HCT116 (cell line): ENCODE results near the gene ODR4. TPM values are rescaled to one million over a fixed set of nuclear protein-coding genes. Genes with fewer than 3 reads are reported as not detected.
"Not testable (repeated sequence)": the region's sequence is repeated elsewhere in the genome, so short reads cannot be mapped to it uniquely, and the experiment has no call there.

ENCODE experiments used
- ATAC-seq: fragments of 200-7000 bp; cut with Tn5 transposase; 2 replicates; pipeline ENCODE4 v1.9.1; 2020; ENCODE audit warnings: mild to moderate bottlenecking, moderate library complexity
- BruUV-seq: library from RNA; stranded (reverse); fragments of 400-500 nt; replicated peaks from 2 replicates; lab custom pipeline; 2021; lab: Mats Ljungman, UMichigan
- CTCF ChIA-PET: fragments of 300-600 bp; sonication (Branson Sonifier 250); formaldehyde crosslinking; loops from one replicate; lab custom pipeline; 2021; ENCODE audit warnings: antibody characterized with exemption; lab: Charles Lee
- POLR2A ChIA-PET: fragments of 300-600, 350-600 bp; sonication (Branson Sonifier 250); formaldehyde crosslinking; loops from one replicate; lab custom pipeline; 2021; ENCODE audit warnings: antibody characterized with exemption; lab: Charles Lee
- RAD21 ChIA-PET, 2 experiments: fragments of 300-600 bp; sonication (Branson Sonifier 250); formaldehyde crosslinking; loops; one replicate each; lab custom pipeline; 2023; ENCODE audit warnings: low total read pairs in 2 of 2; ENCODE audit not compliant: uncharacterized antibody in 2 of 2, unreplicated experiment in 2 of 2, low non-redundant PET in 1 of 2; lab: Charles Lee
- DNase-seq: peaks from one replicate; pipeline ENCODE4 v3.0.0-alpha.2; 2010; ENCODE audit warnings: low read depth, low spot score
- H2AFZ ChIP-seq: fragments of 200-600 bp; shearing (Covaris generic), sonication (generic); 2 replicates; pipeline ENCODE4 v1.6.1; 2017; ENCODE audit warnings: low read depth, mixed run types, mixed read lengths, antibody characterized with exemption, low read length; ENCODE audit not compliant: poor library complexity, severe bottlenecking
- H3K27ac ChIP-seq: 2 replicates; pipeline ENCODE4 v1.5.1; 2012; ENCODE audit warnings: low read depth, low read length
- H3K27me3 ChIP-seq: fragments of 200-600 bp; sonication (generic); 2 replicates; pipeline ENCODE4 v1.6.1; 2016; ENCODE audit warnings: mixed run types, low read length, mixed read lengths; ENCODE audit not compliant: insufficient read depth
- H3K36me3 ChIP-seq, 2 experiments: fragments of 200-500 bp in 1 of 2; fragments of 200-600 bp in 1 of 2; sonication (Bioruptor generic) in 1 of 2; sonication (generic) in 1 of 2; 2 replicates each; pipeline versions ENCODE4 v1.5.1 to v1.6.1; 2014 to 2016; ENCODE audit warnings: low read length in 2 of 2, inconsistent platforms in 1 of 2, mixed read lengths in 1 of 2, mixed run types in 1 of 2; ENCODE audit not compliant: insufficient read depth in 2 of 2, control insufficient read depth in 1 of 2
- H3K4me1 ChIP-seq, 2 experiments: fragments of 200-600 bp in 1 of 2; sonication (generic) in 1 of 2; 2 replicates each; pipeline versions ENCODE4 v1.5.1 to v1.6.1; 2012 to 2017; ENCODE audit warnings: low read length in 2 of 2, inconsistent platforms in 1 of 2, mild to moderate bottlenecking in 1 of 2, mixed read lengths in 1 of 2, mixed run types in 1 of 2, moderate library complexity in 1 of 2; ENCODE audit not compliant: insufficient read depth in 2 of 2, control insufficient read depth in 1 of 2
- H3K4me2 ChIP-seq: fragments of 200-600 bp; sonication (generic); 2 replicates; pipeline ENCODE4 v1.6.1; 2017; ENCODE audit warnings: mixed run types, low read length, mixed read lengths
- H3K4me3 ChIP-seq, 2 experiments: fragments of 200-600 bp in 1 of 2; sonication (generic) in 1 of 2; replicated peaks in 1 of 2; 2 replicates each; pipeline ENCODE4 v1.5.1; 2011 to 2016; ENCODE audit warnings: low read length in 2 of 2, control low read depth in 1 of 2, low read depth in 1 of 2, mild to moderate bottlenecking in 1 of 2, mixed read lengths in 1 of 2, mixed run types in 1 of 2
- H3K79me2 ChIP-seq: fragments of 200-600 bp; sonication (generic); 2 replicates; pipeline ENCODE4 v1.6.1; 2017; ENCODE audit warnings: mild to moderate bottlenecking, mixed run types, low read length, moderate library complexity, mixed read lengths; ENCODE audit not compliant: insufficient read depth
- H3K9ac ChIP-seq: fragments of 200-600 bp; sonication (generic); 2 replicates; pipeline ENCODE4 v1.6.1; 2016; ENCODE audit warnings: low read length, mixed read lengths
- H3K9me2 ChIP-seq: fragments of 200-600 bp; sonication (generic), shearing (Covaris generic); 2 replicates; pipeline ENCODE4 v1.6.1; 2017; ENCODE audit warnings: mixed run types, mild to moderate bottlenecking, moderate library complexity; ENCODE audit not compliant: insufficient read depth
- H3K9me3 ChIP-seq, 2 experiments: fragments of 200-500 bp in 1 of 2; fragments of 200-600 bp in 1 of 2; sonication (Bioruptor generic) in 1 of 2; sonication (generic) in 1 of 2; 2 replicates each; pipeline ENCODE4 v1.6.1; 2014 to 2017; ENCODE audit warnings: low read length in 2 of 2, mixed read lengths in 2 of 2, inconsistent platforms in 1 of 2, low read depth in 1 of 2, mild to moderate bottlenecking in 1 of 2, mixed run types in 1 of 2, moderate library complexity in 1 of 2; ENCODE audit not compliant: control insufficient read depth in 1 of 2, insufficient read depth in 1 of 2
- H4K20me1 ChIP-seq: fragments of 200-600 bp; sonication (generic), shearing (Covaris generic); 2 replicates; pipeline ENCODE4 v1.6.1; 2017; ENCODE audit warnings: mixed run types, mild to moderate bottlenecking, moderate library complexity; ENCODE audit not compliant: insufficient read depth
- ATF3 ChIP-seq: IDR thresholded peaks from 2 replicates; pipeline ENCODE4 v1.6.1; 2012
- CBX3 ChIP-seq: IDR thresholded peaks from 2 replicates; pipeline ENCODE4 v1.6.1; 2012; ENCODE audit warnings: low read depth
- CTCF ChIP-seq, 3 experiments: fragments of 200-600 bp in 1 of 3; sonication (generic) in 1 of 3; IDR thresholded peaks in 2 of 3; conservative IDR thresholded peaks in 1 of 3; 2 replicates each; pipeline ENCODE4 v1.5.1; 2012 to 2017; ENCODE audit warnings: low read depth in 2 of 3, low read length in 2 of 3, antibody characterized with exemption in 1 of 3, borderline replicate concordance in 1 of 3, control low read depth in 1 of 3, mild to moderate bottlenecking in 1 of 3, mixed read lengths in 1 of 3, mixed run types in 1 of 3, moderate library complexity in 1 of 3; ENCODE audit not compliant: insufficient read depth in 1 of 3
- EZH2 ChIP-seq: fragments of 200-600 bp; sonication (generic); IDR thresholded peaks from 2 replicates; pipeline ENCODE4 v1.6.1; 2017; ENCODE audit warnings: antibody characterized with exemption, mixed run types
- MAX ChIP-seq: IDR thresholded peaks from 2 replicates; pipeline ENCODE4 v1.6.1; 2012
- SP1 ChIP-seq: IDR thresholded peaks from 2 replicates; pipeline ENCODE4 v1.6.1; 2012; ENCODE audit warnings: low read depth
- SRF ChIP-seq: IDR thresholded peaks from 2 replicates; pipeline ENCODE4 v1.6.1; 2012; ENCODE audit warnings: low read depth
- YY1 ChIP-seq: IDR thresholded peaks from 2 replicates; pipeline ENCODE4 v1.6.1; 2011; ENCODE audit warnings: low read length, low read depth, moderate library complexity, mild to moderate bottlenecking; ENCODE audit not compliant: insufficient replicate concordance; ENCODE audit errors: extremely low read depth
- ZBTB33 ChIP-seq: IDR thresholded peaks from 2 replicates; pipeline ENCODE4 v1.6.1; 2011; ENCODE audit warnings: mild to moderate bottlenecking, low read length, moderate library complexity; ENCODE audit not compliant: insufficient replicate concordance; ENCODE audit errors: extremely low read depth
- ZNF274 ChIP-seq: fragments of 200-500 bp; sonication (Bioruptor generic); IDR thresholded peaks from 2 replicates; pipeline ENCODE4 v1.6.1; 2014; ENCODE audit warnings: mild to moderate bottlenecking, low read depth, low read length, inconsistent platforms
- intact Hi-C: fragments of 100-400 bp; cut with micrococcal nuclease; formaldehyde crosslinking; loops from 2 replicates; pipeline ENCODE4 v1.10.0; 2022
- total RNA-seq: library from RNA; stranded (reverse); gene quantifications from one replicate; pipeline ENCODE4 v1.2.1, GENCODE V29; 2021; ENCODE audit not compliant: unreplicated experiment

Gene ODR4
- total RNA-seq, 1 experiment from 2014 or later: 18.4 TPM

- H3K79me2 ChIP-seq, H3K4me1 ChIP-seq, BruUV-seq, RAD21 ChIA-PET, H3K9me2 ChIP-seq, H3K27me3 ChIP-seq, POLR2A ChIA-PET, H4K20me1 ChIP-seq, H3K4me3 ChIP-seq, DNase-seq, H3K4me2 ChIP-seq, H3K9me3 ChIP-seq, intact Hi-C loops, ATAC-seq, H3K9ac ChIP-seq, CTCF ChIA-PET, H2AFZ ChIP-seq, H3K27ac ChIP-seq: not testable (repeated sequence)
- H3K36me3 ChIP-seq: peaks cover 66 to 89% of the 10 kb centered on the region in 2 experiments
Measured at GRCh38 chr1:186347837-186348691, 27.6 kb upstream of the ODR4 start.

- POLR2A ChIA-PET: interaction anchor here (0.6 to 1.2 kb wide), 5 partner anchors 8 to 622 kb away, joined by 3 to 5 read pairs (median 3); no protein-coding TSS in a partner anchor
- peak overlapping the region; percentile 79 for H3K4me2 ChIP-seq
- intact Hi-C loops: loop anchor here (1.0 to 5.0 kb wide), 2 partner anchors 42 to 612 kb away; no protein-coding TSS in a partner anchor
- H3K9me2 ChIP-seq: no peaks in the 10 kb centered on the region
- TSS peak; percentile 51 for BruUV-seq
- no peak overlapping the region for H2AFZ ChIP-seq
- peak; percentile 40 for DNase-seq
- no peaks in the 10 kb centered on the region for H3K27me3 ChIP-seq
- peaks cover 5 to 20% of the 10 kb centered on the region in 2 experiments; a peak in 3 of 4 replicates for H3K4me1 ChIP-seq
- peak overlapping the region; percentile 87 for H3K27ac ChIP-seq
- RAD21 ChIA-PET: interaction anchor here in 1 of 2 experiments (1.2 kb wide), 1 partner anchor 612 kb away, joined by 4 read pairs; no protein-coding TSS in a partner anchor
- CTCF ChIA-PET: interaction anchor here (0.6 to 1.6 kb wide), 30 partner anchors 8 to 636 kb away, joined by 3 to 12 read pairs (median 4); partner anchors contain the start of gene PTGS2
- H3K36me3 ChIP-seq: peaks cover 24 to 26% of the 10 kb centered on the region in 2 experiments
- H3K79me2 ChIP-seq: peaks cover 94% of the 10 kb centered on the region
- peaks cover 15% of the 10 kb centered on the region; the same call in 1 of the 2 replicates for H4K20me1 ChIP-seq
- H3K9ac ChIP-seq: peak overlapping the region; percentile 90
- H3K4me3 ChIP-seq: peak overlapping the region; percentile 94 to 96
- ATAC-seq: peak; percentile 18; the same call in 1 of the 2 replicates
- H3K9me3 ChIP-seq: no peaks in the 10 kb centered on the region
- TF ChIP-seq ZNF274: no peak
- TF ChIP-seq SRF: no peak
- TF ChIP-seq EZH2: no peak
- TF ChIP-seq ATF3: no peak
- TF ChIP-seq CTCF (IDR thresholded peaks at IDR 0.05 in 2 of 3, conservative IDR thresholded peaks at IDR 0.05 in 1 of 3; ENCODE audit: borderline replicate concordance in 1 of 3, insufficient read depth in 1 of 3, low read depth in 2 of 3, low read length in 2 of 3): no peak
- peak; percentile 30; the same call in 1 of the 2 replicates for TF ChIP-seq SP1
- TF ChIP-seq CBX3: no peak
- TF ChIP-seq YY1: peak; percentile 65
- TF ChIP-seq ZBTB33: no peak
- 0 out of 2 replicates have a peak, but pooled peaks have one; percentile 32 for TF ChIP-seq MAX
Measured at GRCh38 chr1:186374303-186375151, 1.1 kb upstream of the ODR4 start.
